Hepatocyte (in vitro differentiated cells): ENCODE measurements around the gene YBEY.

Source experiments
- CTCF ChIP-seq: fragments of 200-600 bp; sonication (generic); IDR thresholded peaks from 2 replicates; pipeline ENCODE4 v1.5.1; 2016; ENCODE audit warnings: antibody characterized with exemption, mild to moderate bottlenecking; ENCODE audit not compliant: poor library complexity
- EZH2phosphoT487 ChIP-seq: fragments of 200-600 bp; sonication (generic); IDR thresholded peaks from one replicate; pipeline ENCODE4 v1.6.1; 2018; ENCODE audit warnings: antibody characterized with exemption, mild to moderate bottlenecking, low read depth, moderate library complexity; ENCODE audit not compliant: unreplicated experiment, severe bottlenecking

DNA sequence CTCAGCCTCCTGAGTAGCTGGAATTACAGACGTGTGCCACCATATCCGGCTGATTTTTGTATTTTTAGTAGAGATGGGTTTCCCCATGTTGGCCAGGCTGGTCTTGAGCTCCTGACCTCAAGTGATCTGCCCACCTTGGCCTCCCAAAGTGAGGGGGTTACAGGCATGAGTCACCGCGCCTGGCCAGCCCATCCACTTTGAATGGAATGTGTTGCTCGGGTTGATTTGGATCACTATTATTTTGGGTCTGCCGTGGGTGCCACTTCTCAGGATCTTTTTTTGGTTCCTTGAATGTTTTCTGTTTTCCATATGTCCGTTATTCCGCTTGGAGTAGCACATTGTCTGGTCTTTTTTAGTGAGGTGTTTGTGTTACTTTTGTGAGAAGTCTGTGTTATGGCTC, 54.9 kb downstream of the YBEY start:
- no peak for TF ChIP-seq CTCF
- no peak for TF ChIP-seq EZH2phosphoT487
